HT1080 (cell line): ENCODE results near the gene UNC5CL. TPM values are rescaled to one million over a fixed set of nuclear protein-coding genes. Genes with fewer than 3 reads are reported as not detected.
A peak's percentile ranks its signal among the peaks of the same experiment; 100 is the strongest.
"Not testable (repeated sequence)": the region's sequence is repeated elsewhere in the genome, so short reads cannot be mapped to it uniquely, and the experiment has no call there.

Experiments
- DNase-seq: peaks from one replicate; pipeline ENCODE4 v3.0.0-alpha.2; 2015; ENCODE audit warnings: low read depth
- total RNA-seq: library from RNA; depleted of rRNA; stranded (reverse); fragments of >200 nt; shearing (Covaris generic); gene quantifications from 2 replicates; pipeline ENCODE4 v1.2.3, GENCODE V29; 2014

Gene UNC5CL
- total RNA-seq, 1 experiment from 2014 or later, result 0.16 TPM

GRCh38 chr6:41040101-41040939 is 1.3 kb upstream of the UNC5CL start:
- peak; percentile 92 for DNase-seq

- DNase-seq, result no peak
Observed at GRCh38 chr6:41038205-41038604, 816 bp downstream of the UNC5CL start.

- no peak for DNase-seq
Observed at GRCh38 chr6:41037107-41037900, 1.7 kb downstream of the UNC5CL start.

- peak; percentile 29 for DNase-seq
Observed at GRCh38 chr6:41036601-41037000, 2.4 kb downstream of the UNC5CL start.

GRCh38 chr6:41036186-41036585 is 2.8 kb downstream of the UNC5CL start:
- DNase-seq, result peak; percentile 27

- no peak for DNase-seq
Observed at GRCh38 chr6:41033776-41034175, 5.2 kb downstream of the UNC5CL start.

GRCh38 chr6:41032830-41033229 is 6.2 kb downstream of the UNC5CL start:
- no peak for DNase-seq

GRCh38 chr6:41028561-41029412 is 10.2 kb downstream of the UNC5CL start:
- DNase-seq, result no peak

GRCh38 chr6:41027799-41028560 is 11.0 kb downstream of the UNC5CL start:
- peak; percentile 87 for DNase-seq

GRCh38 chr6:41027241-41027640 is 11.8 kb downstream of the UNC5CL start:
- DNase-seq, result no peak

- DNase-seq, result no peak
Observed at GRCh38 chr6:41025966-41026530, 13.0 kb downstream of the UNC5CL start.

GRCh38 chr6:41023114-41023513 is 15.9 kb downstream of the UNC5CL start:
- DNase-seq, result no peak

- DNase-seq, result peak; percentile 23
Observed at GRCh38 chr6:41022294-41022693, 16.7 kb downstream of the UNC5CL start.

- DNase-seq, result peak; percentile 91
Observed at GRCh38 chr6:41021832-41022231, 17.2 kb downstream of the UNC5CL start.

GRCh38 chr6:41017663-41018062 is 21.4 kb downstream of the UNC5CL start:
- DNase-seq, result no peak

GRCh38 chr6:41015860-41016259 is 23.2 kb downstream of the UNC5CL start:
- not testable (repeated sequence) for DNase-seq

GRCh38 chr6:41014780-41015179 is 24.2 kb downstream of the UNC5CL start:
- no peak for DNase-seq

GRCh38 chr6:41013466-41014153 is 25.4 kb downstream of the UNC5CL start:
- no peak for DNase-seq

- DNase-seq, result no peak
Observed at GRCh38 chr6:41011673-41012072, 27.3 kb downstream of the UNC5CL start.

- DNase-seq, result no peak
Observed at GRCh38 chr6:41009669-41010068, 29.4 kb downstream of the UNC5CL start.
